Caco-2 (cell line): Measurements from ENCODE around the gene TPM4. TPM values are rescaled to one million over a fixed set of nuclear protein-coding genes. Genes with fewer than 3 reads are reported as not detected.

Experiments used
- BruUV-seq: library from RNA; stranded (reverse); fragments of 400-500 nt; replicated peaks from 2 replicates; lab custom pipeline; 2021; lab: Mats Ljungman, UMichigan
- CTCF ChIA-PET: fragments of 300-600 bp; sonication (Branson Sonifier 250); formaldehyde crosslinking; loops from one replicate; lab custom pipeline; 2022; ENCODE audit warnings: antibody characterized with exemption; lab: Charles Lee
- POLR2A ChIA-PET: fragments of 300-600 bp; sonication (Branson Sonifier 250); formaldehyde crosslinking; loops from one replicate; lab custom pipeline; 2022; ENCODE audit warnings: antibody characterized with exemption; lab: Charles Lee
- DNase-seq, 2 experiments: peaks; one replicate each; pipeline versions ENCODE4 v3.0.0 to v3.0.0-alpha.2; 2020 to 2022
- H3K27me3 ChIP-seq: replicated peaks from 2 replicates; pipeline ENCODE4 v1.6.0; 2011; ENCODE audit warnings: low read length; ENCODE audit not compliant: control insufficient read depth, insufficient read depth
- H3K36me3 ChIP-seq: 2 replicates; pipeline ENCODE4 v1.5.1; 2011; ENCODE audit warnings: low read length; ENCODE audit not compliant: control insufficient read depth, insufficient read depth
- H3K4me1 ChIP-seq: fragments of 250-450 bp; sonication (Bioruptor Pico); 2 replicates; pipeline ENCODE4 v1.5.1; 2020; ENCODE audit warnings: mild to moderate bottlenecking
- H3K4me3 ChIP-seq: 2 replicates; pipeline ENCODE4 v1.5.1; 2011; ENCODE audit warnings: low read depth, mild to moderate bottlenecking, control low read depth, low read length
- H3K9me3 ChIP-seq: fragments of 250-450 bp; sonication (Bioruptor Pico); 2 replicates; pipeline ENCODE4 v1.5.1; 2020; ENCODE audit warnings: mild to moderate bottlenecking, moderate library complexity
- H3K27ac Mint-ChIP-seq: one replicate; pipeline ENCODE4 v1.8.0; 2022; ENCODE audit warnings: mixed read lengths; ENCODE audit not compliant: unreplicated experiment
- H3K27me3 Mint-ChIP-seq: one replicate; pipeline ENCODE4 v1.8.0; 2022; ENCODE audit warnings: mixed read lengths; ENCODE audit not compliant: insufficient read depth, unreplicated experiment
- H3K36me3 Mint-ChIP-seq: one replicate; pipeline ENCODE4 v1.8.0; 2022; ENCODE audit warnings: mild to moderate bottlenecking, mixed read lengths; ENCODE audit not compliant: insufficient read depth, unreplicated experiment
- H3K4me1 Mint-ChIP-seq: one replicate; pipeline ENCODE4 v1.8.0; 2022; ENCODE audit warnings: low read depth, mixed read lengths; ENCODE audit not compliant: unreplicated experiment
- H3K4me3 Mint-ChIP-seq: one replicate; pipeline ENCODE4 v1.8.0; 2022; ENCODE audit warnings: mild to moderate bottlenecking, moderate library complexity, mixed read lengths; ENCODE audit not compliant: unreplicated experiment
- H3K9me3 Mint-ChIP-seq: one replicate; pipeline ENCODE4 v1.8.0; 2022; ENCODE audit warnings: mixed read lengths; ENCODE audit not compliant: unreplicated experiment
- intact Hi-C: fragments of 100-400 bp; cut with micrococcal nuclease; formaldehyde crosslinking; loops from one replicate; pipeline ENCODE4 v1.10.0; 2022; ENCODE audit not compliant: unreplicated experiment
- total RNA-seq: library from RNA; stranded (reverse); gene quantifications from 2 replicates; pipeline ENCODE4 v1.2.3, GENCODE V29; 2022
- TF ChIP-seq, protein P1 (sequence below), 2 experiments: fragments of 200-600 bp in 1 of 2; IDR thresholded peaks; 1 replicate in 1 of 2; 2 replicates in 1 of 2; pipeline versions ENCODE4 v1.5.1 to v1.8.0; 2011 to 2022; ENCODE audit warnings: antibody characterized with exemption in 1 of 2, control low read depth in 1 of 2, inconsistent platforms in 1 of 2, low read depth in 1 of 2, low read length in 1 of 2, mild to moderate bottlenecking in 1 of 2, moderate library complexity in 1 of 2; ENCODE audit not compliant: insufficient read depth in 1 of 2, severe bottlenecking in 1 of 2, unreplicated experiment in 1 of 2

Gene TPM4
- total RNA-seq, 1 experiment from 2014 or later: 368 TPM

DNA sequence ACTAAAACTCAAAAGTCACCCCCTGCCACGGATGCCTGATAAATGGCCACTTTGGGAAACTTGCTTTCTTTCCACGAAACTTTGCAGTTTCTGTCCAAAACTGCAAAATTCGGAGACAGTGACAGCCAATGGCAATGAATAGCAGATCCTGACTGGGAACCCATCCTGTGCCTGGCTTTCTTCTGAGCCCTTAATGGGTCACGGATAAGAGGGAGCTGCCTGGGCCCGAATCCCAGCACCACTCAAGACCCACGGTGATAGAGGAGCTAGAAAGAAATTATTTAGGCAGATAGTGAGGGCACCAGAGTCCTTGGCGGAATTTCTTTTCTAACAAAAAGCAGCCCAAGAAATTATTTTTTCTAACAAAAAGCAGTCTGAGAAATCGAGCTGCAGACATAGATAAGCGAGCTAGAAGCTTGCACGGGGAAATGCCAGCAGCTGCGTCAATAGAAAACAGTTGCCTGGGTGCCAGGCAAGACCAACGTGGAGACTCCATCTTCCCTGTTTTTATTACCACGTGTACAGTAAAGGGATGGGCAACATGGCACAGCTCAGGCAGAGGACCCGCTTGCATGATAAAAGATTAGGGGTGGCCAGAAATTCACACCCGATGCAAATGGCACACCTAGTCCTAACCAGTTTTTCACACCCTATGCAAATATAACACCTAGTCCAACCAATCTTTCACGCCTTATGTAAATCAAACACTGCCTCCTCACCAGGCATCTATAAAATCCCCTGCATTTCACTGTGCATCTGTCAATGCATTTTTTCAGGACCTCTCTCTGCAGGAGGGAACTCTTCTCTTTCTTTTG, 60.1 kb downstream of the TPM4 start:
- no peak for DNase-seq
- Histone ChIP-seq H3K4me3 (no peak overlapping the region), H3K4me1 (no peaks in the 10 kb centered on the region), H3K36me3 (peaks cover 2% of the 10 kb centered on the region; the same call in 1 of the 2 replicates), H3K9me3 (no peaks in the 10 kb centered on the region), H3K27me3 (no peaks in the 10 kb centered on the region)
- Mint-ChIP-seq H3K4me3 (no peak overlapping the region), H3K9me3 (peaks cover 7% of the 10 kb centered on the region), H3K4me1 (no peaks in the 10 kb centered on the region), H3K27ac (no peak overlapping the region), H3K27me3 (no peaks in the 10 kb centered on the region), H3K36me3 (peaks cover 52% of the 10 kb centered on the region)
- CTCF ChIA-PET: interaction anchor here (0.6 kb wide), 1 partner anchor 46 kb away, joined by 6 read pairs; no protein-coding TSS in a partner anchor
- no TSS peak for BruUV-seq
- intact Hi-C loops: no loop called here
- POLR2A ChIA-PET: interaction anchor here (0.6 kb wide), 1 partner anchor 13 kb away, joined by 3 read pairs; no protein-coding TSS in a partner anchor
- TF ChIP-seq, protein P1, sequence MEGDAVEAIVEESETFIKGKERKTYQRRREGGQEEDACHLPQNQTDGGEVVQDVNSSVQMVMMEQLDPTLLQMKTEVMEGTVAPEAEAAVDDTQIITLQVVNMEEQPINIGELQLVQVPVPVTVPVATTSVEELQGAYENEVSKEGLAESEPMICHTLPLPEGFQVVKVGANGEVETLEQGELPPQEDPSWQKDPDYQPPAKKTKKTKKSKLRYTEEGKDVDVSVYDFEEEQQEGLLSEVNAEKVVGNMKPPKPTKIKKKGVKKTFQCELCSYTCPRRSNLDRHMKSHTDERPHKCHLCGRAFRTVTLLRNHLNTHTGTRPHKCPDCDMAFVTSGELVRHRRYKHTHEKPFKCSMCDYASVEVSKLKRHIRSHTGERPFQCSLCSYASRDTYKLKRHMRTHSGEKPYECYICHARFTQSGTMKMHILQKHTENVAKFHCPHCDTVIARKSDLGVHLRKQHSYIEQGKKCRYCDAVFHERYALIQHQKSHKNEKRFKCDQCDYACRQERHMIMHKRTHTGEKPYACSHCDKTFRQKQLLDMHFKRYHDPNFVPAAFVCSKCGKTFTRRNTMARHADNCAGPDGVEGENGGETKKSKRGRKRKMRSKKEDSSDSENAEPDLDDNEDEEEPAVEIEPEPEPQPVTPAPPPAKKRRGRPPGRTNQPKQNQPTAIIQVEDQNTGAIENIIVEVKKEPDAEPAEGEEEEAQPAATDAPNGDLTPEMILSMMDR (IDR thresholded peaks at IDR 0.05; ENCODE audit: insufficient read depth in 1 of 2, low read depth in 1 of 2, low read length in 1 of 2, severe bottlenecking in 1 of 2, unreplicated experiment in 1 of 2): no peak

DNA sequence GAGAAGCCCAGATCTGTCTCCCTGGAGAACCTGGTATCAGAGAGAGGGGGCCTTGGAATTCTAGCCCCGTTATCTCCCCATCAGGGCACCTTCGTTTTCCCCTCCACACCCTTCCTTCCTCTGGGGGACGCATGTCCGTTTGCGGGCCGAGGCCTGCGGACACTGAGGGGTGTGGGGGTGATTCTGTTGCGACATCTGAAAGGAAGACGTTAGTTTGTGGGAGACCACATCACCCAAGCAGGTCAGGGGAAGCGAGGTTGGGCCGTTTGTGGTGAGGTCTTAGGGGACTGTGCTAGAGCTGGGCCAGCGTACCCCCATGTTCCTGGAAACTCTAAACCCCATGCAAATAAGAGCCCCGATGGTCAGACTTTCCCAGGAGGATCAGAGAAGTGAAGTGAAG, 63.5 kb downstream of the TPM4 start:
- H3K36me3 Mint-ChIP-seq: peaks cover 21% of the 10 kb centered on the region
- no peak overlapping the region for H3K4me3 ChIP-seq
- no peaks in the 10 kb centered on the region for H3K27me3 ChIP-seq
- no peaks in the 10 kb centered on the region for H3K4me1 ChIP-seq
- no peaks in the 10 kb centered on the region for H3K9me3 ChIP-seq
- H3K27ac Mint-ChIP-seq: no peak overlapping the region
- ChIA-PET POLR2A (no interaction called here), CTCF (no interaction called here)
- H3K9me3 Mint-ChIP-seq: no peaks in the 10 kb centered on the region
- H3K4me3 Mint-ChIP-seq: no peak overlapping the region
- peaks cover 8% of the 10 kb centered on the region for H3K4me1 Mint-ChIP-seq
- H3K27me3 Mint-ChIP-seq: no peaks in the 10 kb centered on the region
- intact Hi-C loops: no loop called here
- TF ChIP-seq, protein P1 (IDR thresholded peaks at IDR 0.05; ENCODE audit: insufficient read depth in 1 of 2, low read depth in 1 of 2, low read length in 1 of 2, severe bottlenecking in 1 of 2, unreplicated experiment in 1 of 2): no peak
- H3K36me3 ChIP-seq: no peaks in the 10 kb centered on the region
- no TSS peak for BruUV-seq
- DNase-seq: no peak

DNA sequence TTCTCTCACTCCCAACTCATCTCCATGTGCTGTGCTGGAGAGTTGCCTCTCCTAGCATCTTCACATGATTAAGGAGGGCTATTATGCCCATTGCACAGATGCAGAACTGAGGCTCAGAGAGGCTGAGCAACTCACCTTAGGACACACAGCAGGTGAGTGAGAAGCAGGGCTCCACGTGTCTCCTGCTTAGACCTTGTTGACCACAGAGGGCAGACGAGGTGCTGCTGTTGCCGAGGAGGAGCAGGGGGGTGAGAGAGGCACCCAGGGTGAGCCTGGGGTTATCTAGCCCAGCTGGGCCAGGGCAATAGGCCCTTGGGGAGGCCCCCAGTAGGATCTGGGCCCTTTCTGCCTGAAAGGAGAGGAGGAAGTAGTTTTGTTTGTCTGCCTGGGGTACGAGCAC, 64.7 kb downstream of the TPM4 start:
- intact Hi-C loops: no loop called here
- Mint-ChIP-seq H3K27ac (no peak overlapping the region), H3K36me3 (peaks cover 13% of the 10 kb centered on the region), H3K4me3 (no peak overlapping the region), H3K9me3 (no peaks in the 10 kb centered on the region), H3K4me1 (peaks cover 14% of the 10 kb centered on the region), H3K27me3 (no peaks in the 10 kb centered on the region)
- peaks cover 5% of the 10 kb centered on the region; the same call in 1 of the 2 replicates for H3K4me1 ChIP-seq
- ChIA-PET POLR2A (no interaction called here), CTCF (interaction anchor here (0.9 kb wide), 1 partner anchor 44 kb away, joined by 3 read pairs; the partner anchor contains the start of gene FAM32A)
- TF ChIP-seq, protein P1 (IDR thresholded peaks at IDR 0.05; ENCODE audit: insufficient read depth in 1 of 2, low read depth in 1 of 2, low read length in 1 of 2, severe bottlenecking in 1 of 2, unreplicated experiment in 1 of 2): no peak
- H3K36me3 ChIP-seq: no peaks in the 10 kb centered on the region
- no peak overlapping the region for H3K4me3 ChIP-seq
- DNase-seq: no peak
- no peaks in the 10 kb centered on the region for H3K27me3 ChIP-seq
- H3K9me3 ChIP-seq: no peaks in the 10 kb centered on the region
- no TSS peak for BruUV-seq
